HepG2 (cell line): Measurements from ENCODE around the gene FOSL2. TPM values are rescaled to one million over a fixed set of nuclear protein-coding genes. Genes with fewer than 3 reads are reported as not detected.

Source experiments
- ARID3A ChIP-seq: IDR thresholded peaks from 2 replicates; pipeline ENCODE4 v1.6.1; 2012; ENCODE audit warnings: low read depth, low read length, improper control_type of control experiment
- CHCHD3 ChIP-seq: sonication (generic); formaldehyde crosslinking; IDR thresholded peaks from 2 replicates; pipeline ENCODE4 v1.8.0; 2022; ENCODE audit warnings: mild to moderate bottlenecking, missing genetic modification reagents, moderate library complexity
- CREB1 ChIP-seq, 2 experiments: fragments of 450-650 bp in 1 of 2; IDR thresholded peaks; 2 replicates each; pipeline ENCODE4 v1.6.1; 2016 to 2017; ENCODE audit warnings: control low read depth in 1 of 2, mild to moderate bottlenecking in 1 of 2, missing compliant biosample characterization in 1 of 2, missing genetic modification characterization in 1 of 2
- FOXP1 ChIP-seq, 2 experiments: fragments of 450-650 bp in 1 of 2; IDR thresholded peaks; 2 replicates each; pipeline ENCODE4 v1.6.1; 2017 to 2018; ENCODE audit warnings: antibody characterized with exemption in 1 of 2
- GFI1 ChIP-seq: sonication (generic); formaldehyde crosslinking; IDR thresholded peaks from 2 replicates; pipeline ENCODE4 v1.5.0; 2020; ENCODE audit warnings: missing genetic modification reagents, mild to moderate bottlenecking, borderline replicate concordance
- HMGXB4 ChIP-seq, 2 experiments: sonication (generic) in 1 of 2; formaldehyde crosslinking in 1 of 2; IDR thresholded peaks; 2 replicates each; pipeline versions ENCODE4 v1.4.0 to v1.6.1; 2018 to 2020; ENCODE audit warnings: missing genetic modification reagents in 2 of 2, borderline replicate concordance in 1 of 2, low read depth in 1 of 2, mild to moderate bottlenecking in 1 of 2, missing biosample characterization in 1 of 2
- MXD4 ChIP-seq: IDR thresholded peaks from 2 replicates; pipeline ENCODE4 v1.6.1; 2016; ENCODE audit warnings: mild to moderate bottlenecking, missing biosample characterization, missing genetic modification reagents
- NAIF1 ChIP-seq: sonication (generic); formaldehyde crosslinking; IDR thresholded peaks from 2 replicates; pipeline ENCODE4 v1.5.0; 2020; ENCODE audit warnings: mild to moderate bottlenecking, missing genetic modification reagents, borderline replicate concordance
- STAT5B ChIP-seq: sonication (generic); formaldehyde crosslinking; IDR thresholded peaks from 2 replicates; pipeline ENCODE4 v1.4.0; 2020; ENCODE audit warnings: missing genetic modification reagents
- TEAD2 ChIP-seq: sonication (generic); formaldehyde crosslinking; IDR thresholded peaks from 2 replicates; pipeline ENCODE4 v1.9.0; 2021; ENCODE audit warnings: missing genetic modification reagents
- UBTF ChIP-seq: sonication (generic); formaldehyde crosslinking; IDR thresholded peaks from 2 replicates; pipeline ENCODE4 v1.4.0; 2020; ENCODE audit warnings: mild to moderate bottlenecking, missing genetic modification reagents
- ZFAT ChIP-seq: sonication (generic); formaldehyde crosslinking; conservative IDR thresholded peaks from 2 replicates; pipeline ENCODE4 v1.8.1; 2023; ENCODE audit warnings: missing genetic modification reagents, inconsistent platforms
- ZNF180 ChIP-seq: sonication (generic); formaldehyde crosslinking; IDR thresholded peaks from 2 replicates; pipeline ENCODE4 v1.4.0; 2020; ENCODE audit warnings: low read depth, missing genetic modification reagents, borderline replicate concordance
- ZNF282 ChIP-seq: fragments of 450-650 bp; IDR thresholded peaks from 2 replicates; pipeline ENCODE4 v1.6.1; 2018; ENCODE audit not compliant: partially characterized antibody
- ZNF800 ChIP-seq: sonication (generic); formaldehyde crosslinking; IDR thresholded peaks from 2 replicates; pipeline ENCODE4 v1.4.0; 2020; ENCODE audit warnings: missing genetic modification reagents
- polyA plus RNA-seq, 8 experiments: library from polyadenylated mRNA; depleted of rRNA in 3 of 8; stranded (reverse) in 7 of 8; unstranded in 1 of 8; fragments of >200 nt; fragmentation: Illumina TruSeq in 4 of 8; extraction: Trizol in 4 of 8; gene quantifications; 2 replicates each; pipeline versions ENCODE4 v1.2.1 to v1.2.3, GENCODE V29; 2011 to 2016; ENCODE audit warnings: low read depth in 4 of 8, missing spikeins in 1 of 8, mixed read lengths in 1 of 8; ENCODE audit not compliant: insufficient read depth in 1 of 8
- total RNA-seq, 5 experiments: library from RNA; depleted of rRNA; stranded (reverse); fragments of >200 nt; fragmentation: Illumina TruSeq; extraction: Trizol; gene quantifications; 2 replicates each; pipeline ENCODE4 v1.2.3, GENCODE V29; 2016; ENCODE audit warnings: low read depth in 1 of 5
- TF ChIP-seq, protein P1 (sequence below): sonication (generic); formaldehyde crosslinking; IDR thresholded peaks from 2 replicates; pipeline ENCODE4 v1.4.0; 2020; ENCODE audit warnings: mild to moderate bottlenecking, missing genetic modification reagents
- TF ChIP-seq, protein P2 (sequence below): sonication (generic); formaldehyde crosslinking; IDR thresholded peaks from 2 replicates; pipeline ENCODE4 v1.4.0; 2020; ENCODE audit warnings: missing genetic modification reagents

FOSL2 gene
- total and polyA plus RNA-seq, 2 of the 13 experiments (the other 11 are each of a cell fraction or from before 2014, with no cell fraction given) = 3.4 to 18.1 TPM

GRCh38 chr2:28390241-28390745 lies 2.4 kb upstream of the FOSL2 start (continued):
- peak; percentile 92 for TF ChIP-seq ZNF800 (CRISPR knock-in tag)
- no peak for TF ChIP-seq ARID3A
- no peak for TF ChIP-seq GFI1 (CRISPR knock-in tag)
- TF ChIP-seq, protein P1, sequence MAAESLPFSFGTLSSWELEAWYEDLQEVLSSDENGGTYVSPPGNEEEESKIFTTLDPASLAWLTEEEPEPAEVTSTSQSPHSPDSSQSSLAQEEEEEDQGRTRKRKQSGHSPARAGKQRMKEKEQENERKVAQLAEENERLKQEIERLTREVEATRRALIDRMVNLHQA (CRISPR knock-in tag) = no peak
- no peak for TF ChIP-seq ZNF282
- TF ChIP-seq STAT5B (CRISPR knock-in tag) = no peak
- TF ChIP-seq CHCHD3 (CRISPR knock-in tag) = 0 out of 2 replicates have a peak, but pooled peaks have one; percentile 57
- TF ChIP-seq MXD4 (CRISPR knock-in tag) = 0 out of 2 replicates have a peak, but pooled peaks have one; percentile 47
- TF ChIP-seq HMGXB4 (CRISPR knock-in tag; IDR thresholded peaks at IDR 0.05; ENCODE audit: borderline replicate concordance in 1 of 2, low read depth in 1 of 2) = peak in 1 of 2 experiments; percentile 58; a peak in 2 of 4 replicates
- TF ChIP-seq NAIF1 (CRISPR knock-in tag) = no peak
- TF ChIP-seq TEAD2 = no peak
- TF ChIP-seq CREB1 (IDR thresholded peaks at IDR 0.05) = no peak
- TF ChIP-seq CREB1 (CRISPR knock-in tag; IDR thresholded peaks at IDR 0.05) = no peak
- TF ChIP-seq UBTF (CRISPR knock-in tag) = peak; percentile 57
- TF ChIP-seq, protein P2, sequence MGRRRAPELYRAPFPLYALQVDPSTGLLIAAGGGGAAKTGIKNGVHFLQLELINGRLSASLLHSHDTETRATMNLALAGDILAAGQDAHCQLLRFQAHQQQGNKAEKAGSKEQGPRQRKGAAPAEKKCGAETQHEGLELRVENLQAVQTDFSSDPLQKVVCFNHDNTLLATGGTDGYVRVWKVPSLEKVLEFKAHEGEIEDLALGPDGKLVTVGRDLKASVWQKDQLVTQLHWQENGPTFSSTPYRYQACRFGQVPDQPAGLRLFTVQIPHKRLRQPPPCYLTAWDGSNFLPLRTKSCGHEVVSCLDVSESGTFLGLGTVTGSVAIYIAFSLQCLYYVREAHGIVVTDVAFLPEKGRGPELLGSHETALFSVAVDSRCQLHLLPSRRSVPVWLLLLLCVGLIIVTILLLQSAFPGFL = no peak
- no peak for TF ChIP-seq ZFAT (CRISPR knock-in tag)
- TF ChIP-seq FOXP1 (IDR thresholded peaks at IDR 0.05) = no peak
- no peak for TF ChIP-seq FOXP1 (CRISPR knock-in tag; IDR thresholded peaks at IDR 0.05)
- TF ChIP-seq ZNF180 (CRISPR knock-in tag) = no peak
